Thyroid gland (tissue), 4 donors: ENCODE measurements around the gene DARS1. TPM values are rescaled to one million over a fixed set of nuclear protein-coding genes. Genes with fewer than 3 reads are reported as not detected.

Source experiments
- DNase-seq, 2 donors: peaks; one replicate each; pipeline ENCODE4 v3.0.0-alpha.2; 2019
- H3K27ac ChIP-seq, 3 donors: fragments of 200-600 bp; sonication (generic); 1 replicate in 2 of 3; 2 replicates in 1 of 3; pipeline ENCODE4 v1.5.1; 2016 to 2019; ENCODE audit warnings: mild to moderate bottlenecking in 1 of 3, moderate library complexity in 1 of 3
- H3K27me3 ChIP-seq: fragments of 200-600 bp; sonication (generic); one replicate; pipeline ENCODE4 v1.5.1; 2019
- H3K36me3 ChIP-seq, 2 donors: fragments of 200-600 bp; sonication (generic); one replicate each; pipeline ENCODE4 v1.5.1; 2016 to 2019
- H3K4me1 ChIP-seq, 2 donors: fragments of 200-600 bp; sonication (generic); one replicate each; pipeline ENCODE4 v1.5.1; 2017 to 2019
- H3K4me3 ChIP-seq, 3 donors: fragments of 200-600 bp; sonication (generic); replicated peaks in 1 of 3; 1 replicate in 2 of 3; 2 replicates in 1 of 3; pipeline ENCODE4 v1.5.1; 2016; ENCODE audit warnings: mild to moderate bottlenecking in 1 of 3
- H3K9me3 ChIP-seq: fragments of 200-600 bp; sonication (generic); one replicate; pipeline ENCODE4 v1.5.1; 2017
- POLR2A ChIP-seq, 2 donors: fragments of 450-650 bp; IDR thresholded peaks; one replicate each; pipeline ENCODE4 v1.6.1; 2017; ENCODE audit warnings: antibody characterized with exemption in 2 of 2, mild to moderate bottlenecking in 2 of 2, moderate library complexity in 1 of 2
- WGBS, 2 donors: methylation state at CpG; one replicate each; pipeline ENCODE4 v1.1.5; 2017; 5-methylcytosine and 5-hydroxymethylcytosine counted together
- intact Hi-C: fragments of 100-400 bp; cut with DNase I; formaldehyde crosslinking; loops from one replicate; pipeline ENCODE4 v1.15.1; 2023
- total RNA-seq, 4 donors: library from RNA; depleted of rRNA; stranded (reverse); fragments of >200 nt; gene quantifications; one replicate each; pipeline ENCODE4 v1.2.3, GENCODE V29; 2016
- TF ChIP-seq, protein P1 (sequence below), 6 experiments: fragments of 200-600 bp in 3 of 6; fragments of 450-650 bp in 3 of 6; sonication (generic) in 3 of 6; IDR thresholded peaks; one replicate each; pipeline ENCODE4 v1.5.1; 2016 to 2019; ENCODE audit warnings: antibody characterized with exemption in 6 of 6, mild to moderate bottlenecking in 2 of 6, inconsistent platforms in 1 of 6, moderate library complexity in 1 of 6

DARS1 gene
- total RNA-seq, 4 donors from 2014 or later: 69.6 to 94.4 (median 75.9) TPM

- WGBS, 2 donors: 93 to 95% methylated on average over 4 of the region's 4 CpGs
- H3K27ac ChIP-seq: no peak overlapping the region
- no peaks in the 10 kb centered on the region for H3K4me1 ChIP-seq
- H3K36me3 ChIP-seq: no peaks in the 10 kb centered on the region
- intact Hi-C loops: no loop called here
- no peaks in the 10 kb centered on the region for H3K9me3 ChIP-seq
- H3K4me3 ChIP-seq: no peak overlapping the region
- no peaks in the 10 kb centered on the region for H3K27me3 ChIP-seq
- TF ChIP-seq, protein P1, sequence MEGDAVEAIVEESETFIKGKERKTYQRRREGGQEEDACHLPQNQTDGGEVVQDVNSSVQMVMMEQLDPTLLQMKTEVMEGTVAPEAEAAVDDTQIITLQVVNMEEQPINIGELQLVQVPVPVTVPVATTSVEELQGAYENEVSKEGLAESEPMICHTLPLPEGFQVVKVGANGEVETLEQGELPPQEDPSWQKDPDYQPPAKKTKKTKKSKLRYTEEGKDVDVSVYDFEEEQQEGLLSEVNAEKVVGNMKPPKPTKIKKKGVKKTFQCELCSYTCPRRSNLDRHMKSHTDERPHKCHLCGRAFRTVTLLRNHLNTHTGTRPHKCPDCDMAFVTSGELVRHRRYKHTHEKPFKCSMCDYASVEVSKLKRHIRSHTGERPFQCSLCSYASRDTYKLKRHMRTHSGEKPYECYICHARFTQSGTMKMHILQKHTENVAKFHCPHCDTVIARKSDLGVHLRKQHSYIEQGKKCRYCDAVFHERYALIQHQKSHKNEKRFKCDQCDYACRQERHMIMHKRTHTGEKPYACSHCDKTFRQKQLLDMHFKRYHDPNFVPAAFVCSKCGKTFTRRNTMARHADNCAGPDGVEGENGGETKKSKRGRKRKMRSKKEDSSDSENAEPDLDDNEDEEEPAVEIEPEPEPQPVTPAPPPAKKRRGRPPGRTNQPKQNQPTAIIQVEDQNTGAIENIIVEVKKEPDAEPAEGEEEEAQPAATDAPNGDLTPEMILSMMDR (IDR thresholded peaks at IDR 0.05): no peak
- DNase-seq: no peak
Observed at GRCh38 chr2:135991861-135992260, 6.4 kb upstream of the DARS1 start.

DNA sequence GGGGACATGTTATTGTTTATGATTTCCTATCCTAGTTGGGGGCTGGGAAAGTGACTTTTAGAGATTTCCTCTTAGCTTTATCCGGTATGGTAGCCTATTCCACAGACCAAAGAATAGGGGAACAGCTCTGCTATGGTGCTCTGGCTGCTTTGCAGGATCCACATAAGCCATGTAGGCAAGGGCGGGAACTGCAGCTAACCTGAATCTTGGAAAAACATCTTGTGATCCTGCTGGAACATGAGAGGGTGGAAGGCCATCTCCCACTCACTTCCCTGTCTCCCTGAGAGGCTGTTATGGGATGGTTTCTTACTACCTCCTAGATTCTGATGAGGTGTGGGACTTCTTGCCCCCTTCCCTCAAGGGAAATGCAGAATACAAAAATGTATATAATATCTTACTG lies 2.0 kb upstream of the DARS1 start:
- no peak for TF ChIP-seq POLR2A (IDR thresholded peaks at IDR 0.05)
- TF ChIP-seq, protein P1 (IDR thresholded peaks at IDR 0.05): no peak
- intact Hi-C loops: no loop called here
- H3K27ac ChIP-seq: no peak overlapping the region
- peaks cover 6 to 11% of the 10 kb centered on the region in 2 donors for H3K4me1 ChIP-seq
- no peaks in the 10 kb centered on the region for H3K27me3 ChIP-seq
- WGBS, 2 donors: 88 to 89% methylated on average over 2 of the region's 2 CpGs
- no peak overlapping the region for H3K4me3 ChIP-seq
- no peak for DNase-seq
- H3K36me3 ChIP-seq: no peaks in the 10 kb centered on the region
- H3K9me3 ChIP-seq: no peaks in the 10 kb centered on the region

- Histone ChIP-seq H3K4me1 (peaks cover 6 to 11% of the 10 kb centered on the region in 2 donors), H3K9me3 (no peaks in the 10 kb centered on the region), H3K4me3 (no peak overlapping the region), H3K27me3 (no peaks in the 10 kb centered on the region), H3K36me3 (no peaks in the 10 kb centered on the region), H3K27ac (no peak overlapping the region)
- no peak for DNase-seq
- TF ChIP-seq, protein P1 (IDR thresholded peaks at IDR 0.05): no peak
- TF ChIP-seq POLR2A (IDR thresholded peaks at IDR 0.05): no peak
- intact Hi-C loops: no loop called here
- WGBS, 2 donors: 97 to 100% methylated on average over 5 of the region's 5 CpGs
Observed at GRCh38 chr2:135986507-135986906, 1.1 kb upstream of the DARS1 start.

GRCh38 chr2:135985826-135986393 lies 484 bp upstream of the DARS1 start:
- TF ChIP-seq POLR2A (IDR thresholded peaks at IDR 0.05): no peak
- TF ChIP-seq, protein P1 (IDR thresholded peaks at IDR 0.05): no peak
- intact Hi-C loops: no loop called here
- H3K36me3 ChIP-seq: no peaks in the 10 kb centered on the region
- peak overlapping the region; percentile 77 to 96 (median 87) for H3K4me3 ChIP-seq
- H3K27ac ChIP-seq: peak overlapping the region; percentile 84 to 86 (median 86)
- WGBS, 2 donors: 25 to 26% methylated on average over 19 of the region's 19 CpGs
- H3K9me3 ChIP-seq: no peaks in the 10 kb centered on the region
- no peaks in the 10 kb centered on the region for H3K27me3 ChIP-seq
- H3K4me1 ChIP-seq: peaks cover 6 to 11% of the 10 kb centered on the region in 2 donors
- DNase-seq: no peak

- no peak for DNase-seq
- 16 to 18% methylated on average over 6 of the region's 6 CpGs for WGBS, 2 donors
- intact Hi-C loops: no loop called here
- TF ChIP-seq POLR2A (IDR thresholded peaks at IDR 0.05): no peak
- TF ChIP-seq, protein P1 (IDR thresholded peaks at IDR 0.05): no peak
- H3K27ac ChIP-seq: peak overlapping the region in 2 of 3 donors; percentile 86
- peak overlapping the region; percentile 77 to 96 (median 87) for H3K4me3 ChIP-seq
- no peaks in the 10 kb centered on the region for H3K9me3 ChIP-seq
- no peaks in the 10 kb centered on the region for H3K27me3 ChIP-seq
- H3K4me1 ChIP-seq: peaks cover 11 to 18% of the 10 kb centered on the region in 2 donors
- H3K36me3 ChIP-seq: no peaks in the 10 kb centered on the region
Observed at GRCh38 chr2:135984199-135985017, 1.0 kb downstream of the DARS1 start.
